ENCODE data around the gene TFG. TPM values are rescaled to one million over a fixed set of nuclear protein-coding genes. Genes with fewer than 3 reads are reported as not detected.

Gene TFG
- total RNA-seq, 4 donors from 2014 or later = 118 to 147 (median 138) TPM

DNA sequence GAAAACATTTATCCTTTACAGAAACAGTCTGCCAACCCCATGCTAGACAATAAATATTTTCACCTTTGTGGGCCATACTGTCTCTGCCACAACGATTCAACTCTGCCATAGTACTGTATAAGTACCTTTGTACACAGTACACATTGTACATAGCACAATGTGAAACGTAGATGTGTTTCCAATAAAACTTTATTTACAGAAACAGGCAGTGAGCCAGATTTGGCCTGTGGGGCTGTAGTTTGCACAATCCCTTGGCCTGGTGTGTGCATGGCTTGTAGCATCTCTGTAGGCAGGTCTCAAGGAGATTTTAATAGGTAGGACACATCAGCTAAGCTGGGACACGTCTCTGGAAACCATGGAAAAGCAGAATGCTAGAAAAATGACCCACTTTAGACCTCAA is 74.3 kb downstream of the TFG start:
- WGBS, 2 donors = 82 to 92% methylated on average over 3 of the region's 3 CpGs
- intact Hi-C loops (cut with DNase I) = no loop called here
- Histone ChIP-seq H3K4me1 (peaks cover 5 to 18% of the 10 kb centered on the region in 2 donors), H3K27me3 (no peaks in the 10 kb centered on the region), H3K27ac (peak overlapping the region; percentile 63 to 67 (median 64)), H3K4me3 (replicated peaks in 1 of 3) (no peak overlapping the region), H3K36me3 (no peaks in the 10 kb centered on the region), H3K9me3 (no peaks in the 10 kb centered on the region)
- TF ChIP-seq POLR2A (IDR thresholded peaks at IDR 0.05) = no peak
- TF ChIP-seq, protein P1, sequence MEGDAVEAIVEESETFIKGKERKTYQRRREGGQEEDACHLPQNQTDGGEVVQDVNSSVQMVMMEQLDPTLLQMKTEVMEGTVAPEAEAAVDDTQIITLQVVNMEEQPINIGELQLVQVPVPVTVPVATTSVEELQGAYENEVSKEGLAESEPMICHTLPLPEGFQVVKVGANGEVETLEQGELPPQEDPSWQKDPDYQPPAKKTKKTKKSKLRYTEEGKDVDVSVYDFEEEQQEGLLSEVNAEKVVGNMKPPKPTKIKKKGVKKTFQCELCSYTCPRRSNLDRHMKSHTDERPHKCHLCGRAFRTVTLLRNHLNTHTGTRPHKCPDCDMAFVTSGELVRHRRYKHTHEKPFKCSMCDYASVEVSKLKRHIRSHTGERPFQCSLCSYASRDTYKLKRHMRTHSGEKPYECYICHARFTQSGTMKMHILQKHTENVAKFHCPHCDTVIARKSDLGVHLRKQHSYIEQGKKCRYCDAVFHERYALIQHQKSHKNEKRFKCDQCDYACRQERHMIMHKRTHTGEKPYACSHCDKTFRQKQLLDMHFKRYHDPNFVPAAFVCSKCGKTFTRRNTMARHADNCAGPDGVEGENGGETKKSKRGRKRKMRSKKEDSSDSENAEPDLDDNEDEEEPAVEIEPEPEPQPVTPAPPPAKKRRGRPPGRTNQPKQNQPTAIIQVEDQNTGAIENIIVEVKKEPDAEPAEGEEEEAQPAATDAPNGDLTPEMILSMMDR (IDR thresholded peaks at IDR 0.05) = no peak
- DNase-seq = no peak

DNA sequence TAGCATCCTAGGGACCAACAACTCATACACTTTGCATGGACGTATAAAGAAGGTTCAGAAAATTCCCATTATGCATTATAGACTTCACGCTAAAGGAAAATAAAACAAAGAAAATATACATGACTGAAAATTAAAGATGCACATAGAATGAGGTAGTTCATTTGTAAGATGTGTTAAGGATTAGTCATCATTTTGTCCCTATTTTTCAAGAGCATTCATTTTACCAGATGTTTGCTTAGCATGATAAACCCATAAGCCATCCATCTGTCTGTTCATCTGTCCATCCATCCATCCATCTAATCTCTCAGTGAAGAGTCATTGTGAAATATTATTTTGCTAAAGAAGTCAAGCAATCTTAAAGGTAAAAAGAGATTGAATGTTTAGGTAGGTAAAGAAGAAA is 80.3 kb downstream of the TFG start:
- Histone ChIP-seq H3K27ac (no peak overlapping the region), H3K27me3 (no peaks in the 10 kb centered on the region), H3K9me3 (no peaks in the 10 kb centered on the region), H3K4me3 (replicated peaks in 1 of 3) (no peak overlapping the region), H3K4me1 (no peaks in the 10 kb centered on the region), H3K36me3 (no peaks in the 10 kb centered on the region)
- no peak for DNase-seq
- intact Hi-C loops (cut with DNase I) = no loop called here
- no peak for TF ChIP-seq POLR2A (IDR thresholded peaks at IDR 0.05)
- TF ChIP-seq, protein P1 (IDR thresholded peaks at IDR 0.05) = no peak
- WGBS, 2 donors = 92 to 96% methylated on average over 2 of the region's 2 CpGs

DNA sequence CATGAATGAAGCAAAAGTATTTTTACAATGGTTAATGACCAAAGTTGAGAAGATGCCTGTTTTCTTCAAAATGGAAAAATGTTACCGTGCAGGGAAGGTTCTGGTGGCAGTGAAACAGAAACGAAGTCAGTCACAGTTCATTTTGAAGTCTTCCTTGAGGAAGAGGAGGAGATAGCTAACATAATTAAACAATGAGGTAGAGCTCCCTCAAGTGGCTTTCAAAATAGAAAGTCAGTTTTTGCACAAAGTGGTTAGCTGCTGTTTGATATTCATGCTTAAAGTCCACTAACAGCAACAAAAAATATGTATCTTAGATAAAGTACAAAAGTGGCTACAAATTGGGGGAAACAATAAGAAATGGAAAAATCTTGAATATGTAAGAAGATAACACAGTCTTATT is 87.3 kb downstream of the TFG start:
- no peaks in the 10 kb centered on the region for H3K36me3 ChIP-seq
- H3K27me3 ChIP-seq = no peaks in the 10 kb centered on the region
- no peak overlapping the region for H3K27ac ChIP-seq
- intact Hi-C loops (cut with DNase I) = no loop called here
- DNase-seq = no peak
- H3K4me1 ChIP-seq = no peaks in the 10 kb centered on the region
- WGBS, 2 donors = 18 to 19% methylated on average over 2 of the region's 2 CpGs
- H3K4me3 ChIP-seq (replicated peaks in 1 of 3) = no peak overlapping the region
- H3K9me3 ChIP-seq = no peaks in the 10 kb centered on the region
- TF ChIP-seq POLR2A (IDR thresholded peaks at IDR 0.05) = no peak
- TF ChIP-seq, protein P1 (IDR thresholded peaks at IDR 0.05) = peak in 3 of 6 experiments; percentile 39 to 57 (median 56)

DNA sequence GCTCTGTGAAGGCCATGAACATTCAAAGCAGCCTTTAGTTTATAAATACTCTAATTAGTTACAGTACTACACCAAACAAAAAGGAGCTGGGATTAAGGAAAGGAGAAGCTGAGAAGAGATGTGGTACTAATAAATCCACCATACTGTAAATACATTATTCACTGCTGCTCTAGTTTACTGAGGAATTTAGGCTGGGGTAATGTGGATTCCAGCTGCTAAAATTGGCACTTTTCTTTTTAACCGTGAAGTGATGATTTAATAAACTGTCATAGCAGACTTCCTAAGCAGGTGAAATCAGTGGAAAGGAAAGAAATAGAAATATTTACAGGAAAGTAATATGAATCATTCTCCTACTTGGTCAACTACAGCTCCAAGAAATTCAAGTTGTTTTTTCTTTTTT is 88.7 kb downstream of the TFG start:
- WGBS, 2 donors = 75 to 85% methylated on average over 1 of the region's 1 CpG
- TF ChIP-seq, protein P1 (IDR thresholded peaks at IDR 0.05) = no peak
- TF ChIP-seq POLR2A (IDR thresholded peaks at IDR 0.05) = no peak

More for the DNA sequence above, 88.7 kb downstream of the TFG start:
- H3K4me1 ChIP-seq = no peaks in the 10 kb centered on the region
- intact Hi-C loops (cut with DNase I) = no loop called here
- H3K4me3 ChIP-seq (replicated peaks in 1 of 3) = no peak overlapping the region
- H3K27me3 ChIP-seq = no peaks in the 10 kb centered on the region
- H3K36me3 ChIP-seq = no peaks in the 10 kb centered on the region
- H3K27ac ChIP-seq = no peak overlapping the region
- no peak for DNase-seq
- H3K9me3 ChIP-seq = no peaks in the 10 kb centered on the region

Other genes with a start within 250 kb of the TFG start
- gene TMEM45A, start 216.9 kb upstream of the TFG start, total RNA-seq = 10 to 100 TPM; 11.7 to 22.2 (median 14.8) TPM
- gene ADGRG7, start 99.9 kb upstream of the TFG start, total RNA-seq = not detected

Data from thyroid gland (tissue), 4 donors.